IMR-90 (cell line): ENCODE measurements around the gene FADD.

Source experiments
- BHLHE40 ChIP-seq: fragments of 150-350 bp; IDR thresholded peaks from 2 replicates; pipeline ENCODE4 v1.6.1; 2016; ENCODE audit warnings: mild to moderate bottlenecking, low read depth, low read length
- CEBPB ChIP-seq: IDR thresholded peaks from 2 replicates; pipeline ENCODE4 v1.6.1; 2012; ENCODE audit warnings: low read depth, low read length, improper control_type of control experiment
- CTCF ChIP-seq: conservative IDR thresholded peaks from 2 replicates; pipeline ENCODE4 v1.5.1; 2012; ENCODE audit warnings: mild to moderate bottlenecking, low read depth, low read length, improper control_type of control experiment
- FOS ChIP-seq: fragments of 150-350 bp; IDR thresholded peaks from 2 replicates; pipeline ENCODE4 v1.6.1; 2016; ENCODE audit warnings: low read depth, low read length
- MAFK ChIP-seq: IDR thresholded peaks from 2 replicates; pipeline ENCODE4 v1.6.1; 2012; ENCODE audit warnings: low read depth, low read length, improper control_type of control experiment
- MXI1 ChIP-seq: IDR thresholded peaks from 2 replicates; pipeline ENCODE4 v1.6.1; 2012; ENCODE audit warnings: low read depth, mild to moderate bottlenecking, low read length, moderate library complexity, borderline replicate concordance
- NFE2L2 ChIP-seq: fragments of 150-350 bp; IDR thresholded peaks from 2 replicates; pipeline ENCODE4 v1.6.1; 2016; ENCODE audit warnings: low read depth, mild to moderate bottlenecking, low read length
- POLR2A ChIP-seq: IDR thresholded peaks from 2 replicates; pipeline ENCODE4 v1.6.1; 2012; ENCODE audit warnings: mild to moderate bottlenecking, low read depth, low read length
- RAD21 ChIP-seq: IDR thresholded peaks from 2 replicates; pipeline ENCODE4 v1.6.1; 2012; ENCODE audit warnings: low read length, improper control_type of control experiment
- RCOR1 ChIP-seq: IDR thresholded peaks from 2 replicates; pipeline ENCODE4 v1.6.1; 2012; ENCODE audit warnings: mild to moderate bottlenecking, low read length, improper control_type of control experiment; ENCODE audit not compliant: insufficient replicate concordance
- RFX5 ChIP-seq: IDR thresholded peaks from 2 replicates; pipeline ENCODE4 v1.8.0; 2012; ENCODE audit warnings: low read depth, mild to moderate bottlenecking, low read length, moderate library complexity
- USF2 ChIP-seq: fragments of 150-350 bp; IDR thresholded peaks from 2 replicates; pipeline ENCODE4 v1.6.1; 2017; ENCODE audit warnings: mild to moderate bottlenecking, antibody characterized with exemption, low read length, low read depth

GRCh38 chr11:70189622-70190021 lies 13.5 kb upstream of the FADD start:
- TF ChIP-seq POLR2A (no peak), CTCF (no peak), USF2 (no peak), NFE2L2 (no peak), MXI1 (no peak), BHLHE40 (no peak), RAD21 (no peak), RFX5 (no peak), MAFK (no peak), RCOR1 (no peak), CEBPB (no peak), FOS (no peak)
